A549 (cell line): Measurements from ENCODE around the gene ST6GALNAC5. TPM values are rescaled to one million over a fixed set of nuclear protein-coding genes. Genes with fewer than 3 reads are reported as not detected.
A peak's percentile ranks its signal among the peaks of the same experiment; 100 is the strongest.

Experiments used
- ATAC-seq, 2 experiments: fragments of 200-7000 bp in 1 of 2; fragments of >200 bp in 1 of 2; cut with Nextera tagmentation in 1 of 2; cut with Tn5 transposase in 1 of 2; 3 replicates each; pipeline versions ENCODE4 v1.8.0 to v1.9.1; 2018 to 2020; ENCODE audit warnings: mild to moderate bottlenecking in 1 of 2, moderate library complexity in 1 of 2
- CTCF ChIA-PET: fragments of 300-600 bp; sonication (Branson Sonifier 250); formaldehyde crosslinking; extraction: SDS; loops from one replicate; lab custom pipeline; 2021; ENCODE audit warnings: antibody characterized with exemption, inconsistent platforms; lab: Yijun Ruan, JAX
- POLR2A ChIA-PET: fragments of 350-600 bp; formaldehyde crosslinking; extraction: SDS; loops from one replicate; lab custom pipeline; 2021; ENCODE audit warnings: antibody characterized with exemption, inconsistent platforms; lab: Yijun Ruan, JAX
- DNase-seq, 2 experiments: peaks; one replicate each; pipeline versions ENCODE4 v3.0.0 to v3.0.0-alpha.2; 2011 to 2016; ENCODE audit warnings: low read depth in 1 of 2, low spot score in 1 of 2
- FAIRE-seq: peaks from 2 replicates; lab custom pipeline; 2011; peaks lifted over from hg19 to GRCh38; lab: Jason Lieb, UNC
- H3K27ac ChIP-seq, 2 experiments: fragments of >200 bp; sonication (Bioruptor Twin); formaldehyde crosslinking; 3 replicates each; pipeline ENCODE4 v1.5.1; 2016 to 2017
- H3K4me1 ChIP-seq: fragments of >200 bp; sonication (Bioruptor Twin); formaldehyde crosslinking; 3 replicates; pipeline ENCODE4 v1.6.1; 2016
- H3K4me2 ChIP-seq: fragments of >200 bp; sonication (Bioruptor Twin); formaldehyde crosslinking; 3 replicates; pipeline ENCODE4 v1.6.1; 2016
- H3K4me3 ChIP-seq: fragments of >200 bp; sonication (Bioruptor Twin); formaldehyde crosslinking; 3 replicates; pipeline ENCODE4 v1.5.1; 2016
- H3K9me3 ChIP-seq: fragments of >200 bp; sonication (Bioruptor Twin); formaldehyde crosslinking; 3 replicates; pipeline ENCODE4 v1.6.1; 2016
- ATOH8 ChIP-seq: fragments of 250-450 bp; sonication (Bioruptor Pico); IDR thresholded peaks from 2 replicates; pipeline ENCODE4 v1.5.0; 2020; ENCODE audit warnings: low read depth, mild to moderate bottlenecking, moderate library complexity
- CBX2 ChIP-seq: fragments of 200-600 bp; sonication (generic); IDR thresholded peaks from 2 replicates; pipeline ENCODE4 v1.6.1; 2016; ENCODE audit warnings: low read depth, mild to moderate bottlenecking, borderline replicate concordance
- CEBPB ChIP-seq, 2 experiments: fragments of >200 bp in 1 of 2; sonication (Bioruptor Twin) in 1 of 2; formaldehyde crosslinking in 1 of 2; IDR thresholded peaks; 2 replicates each; pipeline ENCODE4 v1.6.1; 2012 to 2016
- EHF ChIP-seq: fragments of 250-450 bp; sonication (Bioruptor Pico); IDR thresholded peaks from 2 replicates; pipeline ENCODE4 v1.5.0; 2020; ENCODE audit warnings: mild to moderate bottlenecking
- EP300 ChIP-seq, 2 experiments: fragments of >200 bp; sonication (Bioruptor Twin); formaldehyde crosslinking; IDR thresholded peaks; 2 replicates in 1 of 2; 3 replicates in 1 of 2; pipeline ENCODE4 v1.6.1; 2016 to 2017
- ESRRA ChIP-seq: fragments of 150-350 bp; IDR thresholded peaks from 2 replicates; pipeline ENCODE4 v1.6.1; 2014; ENCODE audit warnings: mild to moderate bottlenecking, low read length, borderline replicate concordance
- FOSL2 ChIP-seq, 2 experiments: fragments of 450-650 bp in 1 of 2; fragments of >200 bp in 1 of 2; sonication (Bioruptor Twin) in 1 of 2; formaldehyde crosslinking; IDR thresholded peaks; 2 replicates each; pipeline versions ENCODE4 v1.5.0 to v1.6.1; 2016 to 2020; ENCODE audit warnings: mild to moderate bottlenecking in 1 of 2, moderate library complexity in 1 of 2
- HDAC2 ChIP-seq: fragments of 200-600 bp; sonication (generic); IDR thresholded peaks from 2 replicates; pipeline ENCODE4 v1.6.1; 2016
- HOXA7 ChIP-seq: fragments of 250-450 bp; sonication (Bioruptor Pico); IDR thresholded peaks from 2 replicates; pipeline ENCODE4 v1.5.0; 2020; ENCODE audit warnings: mild to moderate bottlenecking, moderate library complexity
- HOXB13 ChIP-seq: fragments of 250-450 bp; sonication (Bioruptor Pico); IDR thresholded peaks from 2 replicates; pipeline ENCODE4 v1.5.0; 2020; ENCODE audit warnings: low read depth, mild to moderate bottlenecking, moderate library complexity
- HOXB5 ChIP-seq: fragments of 250-450 bp; sonication (Bioruptor Pico); IDR thresholded peaks from 2 replicates; pipeline ENCODE4 v1.5.0; 2020; ENCODE audit warnings: mild to moderate bottlenecking, moderate library complexity
- JUNB ChIP-seq: fragments of >200 bp; sonication (Bioruptor Twin); formaldehyde crosslinking; IDR thresholded peaks from 2 replicates; pipeline ENCODE4 v1.6.1; 2016
- NPAS2 ChIP-seq: fragments of 250-450 bp; sonication (Bioruptor Pico); IDR thresholded peaks from 2 replicates; pipeline ENCODE4 v1.8.0; 2022; ENCODE audit warnings: mild to moderate bottlenecking, moderate library complexity, borderline replicate concordance
- PHF8 ChIP-seq: fragments of 200-600 bp; sonication (generic); IDR thresholded peaks from 2 replicates; pipeline ENCODE4 v1.6.1; 2016; ENCODE audit warnings: low read depth, mild to moderate bottlenecking, antibody characterized with exemption, moderate library complexity, borderline replicate concordance
- RAD21 ChIP-seq, 2 experiments: fragments of >200 bp in 1 of 2; sonication (Bioruptor Twin) in 1 of 2; formaldehyde crosslinking in 1 of 2; IDR thresholded peaks in 1 of 2; conservative IDR thresholded peaks in 1 of 2; 2 replicates in 1 of 2; 3 replicates in 1 of 2; pipeline ENCODE4 v1.6.1; 2012 to 2018; ENCODE audit warnings: inconsistent platforms in 1 of 2
- SMC3 ChIP-seq: fragments of >200 bp; sonication (Bioruptor Twin); formaldehyde crosslinking; IDR thresholded peaks from 3 replicates; pipeline ENCODE4 v1.6.1; 2018; ENCODE audit warnings: inconsistent platforms
- SREBF2 ChIP-seq: fragments of 450-650 bp; IDR thresholded peaks from 2 replicates; pipeline ENCODE4 v1.6.1; 2014; ENCODE audit warnings: mild to moderate bottlenecking, moderate library complexity
- TFCP2L1 ChIP-seq: fragments of 250-450 bp; sonication (Bioruptor Pico); IDR thresholded peaks from 2 replicates; pipeline ENCODE4 v1.5.0; 2021; ENCODE audit warnings: mild to moderate bottlenecking
- WGBS: methylation state at CpG from one replicate; pipeline ENCODE4 v1.1.6; 2017; ENCODE audit errors: missing lambda C conversion rate; 5-methylcytosine and 5-hydroxymethylcytosine counted together
- polyA plus RNA-seq, 4 experiments: library from polyadenylated mRNA; depleted of rRNA in 3 of 4; stranded (reverse); fragments of >200 nt; fragmentation: RNase III in 1 of 4; extraction: RNeasy Plus Mini Kit Qiagen cat#74134 plus additional on column Dnase treatment in 1 of 4; gene quantifications; 2 replicates in 3 of 4; 3 replicates in 1 of 4; pipeline ENCODE4 v1.2.3, GENCODE V29; 2011 to 2017
- TF ChIP-seq, protein P1 (sequence below): fragments of >200 bp; sonication (Bioruptor Twin); formaldehyde crosslinking; IDR thresholded peaks from 3 replicates; pipeline ENCODE4 v1.5.1; 2016
- TF ChIP-seq, protein P2 (sequence below): IDR thresholded peaks from 2 replicates; pipeline ENCODE4 v1.6.1; 2012

ST6GALNAC5 gene
- polyA plus RNA-seq, 2 of the 4 experiments (the other 2 are of a cell fraction) = not detected

DNA sequence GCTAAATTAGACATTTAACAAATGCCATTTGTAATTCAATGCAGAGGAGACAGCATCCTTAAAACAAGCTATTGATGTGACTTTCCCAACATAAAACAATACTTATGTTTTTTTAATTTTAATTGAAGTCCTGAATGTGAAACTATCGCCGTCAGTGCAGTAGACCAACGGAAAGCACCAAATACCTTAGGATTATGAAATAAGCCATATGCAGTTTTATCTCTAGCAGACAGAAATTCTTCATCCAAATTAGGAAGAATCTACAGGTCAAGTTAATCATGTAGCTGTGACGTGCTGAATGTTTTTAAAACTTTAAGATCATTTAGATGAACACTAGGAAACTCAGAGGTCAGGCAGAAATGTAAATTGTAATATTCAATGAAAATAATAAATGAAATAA is 714 bp upstream of the ST6GALNAC5 start:
- POLR2A ChIA-PET = no interaction called here
- Histone ChIP-seq H3K4me1 (0 out of 3 replicates have a peak, but pooled peaks cover 4% of the 10 kb centered on the region), H3K4me2 (no peak overlapping the region), H3K9me3 (no peaks in the 10 kb centered on the region), H3K4me3 (no peak overlapping the region), H3K27ac (no peak overlapping the region)
- no peak for TF ChIP-seq NPAS2 (CRISPR knock-in tag)
- TF ChIP-seq EHF (CRISPR knock-in tag) = no peak
- no peak for TF ChIP-seq HOXB13
- no peak for TF ChIP-seq RAD21 (conservative IDR thresholded peaks at IDR 0.05 in 1 of 2, IDR thresholded peaks at IDR 0.05 in 1 of 2)
- TF ChIP-seq, protein P1, sequence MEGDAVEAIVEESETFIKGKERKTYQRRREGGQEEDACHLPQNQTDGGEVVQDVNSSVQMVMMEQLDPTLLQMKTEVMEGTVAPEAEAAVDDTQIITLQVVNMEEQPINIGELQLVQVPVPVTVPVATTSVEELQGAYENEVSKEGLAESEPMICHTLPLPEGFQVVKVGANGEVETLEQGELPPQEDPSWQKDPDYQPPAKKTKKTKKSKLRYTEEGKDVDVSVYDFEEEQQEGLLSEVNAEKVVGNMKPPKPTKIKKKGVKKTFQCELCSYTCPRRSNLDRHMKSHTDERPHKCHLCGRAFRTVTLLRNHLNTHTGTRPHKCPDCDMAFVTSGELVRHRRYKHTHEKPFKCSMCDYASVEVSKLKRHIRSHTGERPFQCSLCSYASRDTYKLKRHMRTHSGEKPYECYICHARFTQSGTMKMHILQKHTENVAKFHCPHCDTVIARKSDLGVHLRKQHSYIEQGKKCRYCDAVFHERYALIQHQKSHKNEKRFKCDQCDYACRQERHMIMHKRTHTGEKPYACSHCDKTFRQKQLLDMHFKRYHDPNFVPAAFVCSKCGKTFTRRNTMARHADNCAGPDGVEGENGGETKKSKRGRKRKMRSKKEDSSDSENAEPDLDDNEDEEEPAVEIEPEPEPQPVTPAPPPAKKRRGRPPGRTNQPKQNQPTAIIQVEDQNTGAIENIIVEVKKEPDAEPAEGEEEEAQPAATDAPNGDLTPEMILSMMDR = no peak
- no peak for TF ChIP-seq EP300 (IDR thresholded peaks at IDR 0.05)
- no peak for TF ChIP-seq SMC3
- no peak for TF ChIP-seq ATOH8 (CRISPR knock-in tag)
- TF ChIP-seq FOSL2 (IDR thresholded peaks at IDR 0.05) = no peak
- no peak for TF ChIP-seq FOSL2 (CRISPR knock-in tag; IDR thresholded peaks at IDR 0.05)
- no peak for TF ChIP-seq CEBPB (IDR thresholded peaks at IDR 0.05)
- TF ChIP-seq CBX2 = no peak
- no peak for TF ChIP-seq PHF8
- TF ChIP-seq, protein P2, sequence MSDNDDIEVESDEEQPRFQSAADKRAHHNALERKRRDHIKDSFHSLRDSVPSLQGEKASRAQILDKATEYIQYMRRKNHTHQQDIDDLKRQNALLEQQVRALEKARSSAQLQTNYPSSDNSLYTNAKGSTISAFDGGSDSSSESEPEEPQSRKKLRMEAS = no peak
- no peak for TF ChIP-seq HOXA7 (CRISPR knock-in tag)
- TF ChIP-seq ESRRA = no peak
- TF ChIP-seq HOXB5 (CRISPR knock-in tag) = no peak
- no peak for TF ChIP-seq HDAC2
- no peak for TF ChIP-seq SREBF2
- no peak for TF ChIP-seq TFCP2L1 (CRISPR knock-in tag)
- CTCF ChIA-PET = no interaction called here
- ATAC-seq = no peak
- no peak for FAIRE-seq
- DNase-seq = no peak
- 85% methylated on average over 4 of the region's 4 CpGs for WGBS

DNA sequence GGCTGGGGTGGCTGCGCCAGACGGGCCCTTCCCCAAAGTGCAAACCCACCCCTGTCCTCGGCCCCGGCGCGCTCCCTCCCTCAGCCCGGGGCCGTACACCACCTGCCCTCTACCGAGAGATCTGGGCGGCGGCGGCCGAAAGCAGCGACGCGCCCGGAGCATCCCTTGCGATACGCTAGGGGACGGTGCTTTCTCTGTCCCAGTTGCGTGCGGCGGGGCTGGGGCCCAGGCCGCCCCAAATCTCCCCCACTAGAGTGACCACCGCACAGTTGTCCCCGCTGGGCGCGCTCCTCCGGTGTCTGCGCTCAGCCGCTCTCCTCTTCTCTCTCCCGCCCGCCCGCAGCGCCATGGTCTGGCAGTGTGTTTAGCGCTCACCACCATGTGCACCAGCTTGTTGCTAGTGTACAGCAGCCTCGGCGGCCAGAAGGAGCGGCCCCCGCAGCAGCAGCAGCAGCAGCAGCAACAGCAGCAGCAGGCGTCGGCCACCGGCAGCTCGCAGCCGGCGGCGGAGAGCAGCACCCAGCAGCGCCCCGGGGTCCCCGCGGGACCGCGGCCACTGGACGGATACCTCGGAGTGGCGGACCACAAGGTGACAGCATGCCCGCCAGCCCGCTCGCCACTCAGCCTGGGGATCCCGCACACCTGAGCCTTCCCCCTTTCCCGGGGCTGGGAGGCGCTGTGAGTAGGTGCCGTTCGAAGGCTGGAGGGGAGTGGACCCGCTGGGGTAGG is 1.0 kb downstream of the ST6GALNAC5 start:
- 10% methylated on average over 3 of the region's 65 CpGs for WGBS

More for the DNA sequence above, 1.0 kb downstream of the ST6GALNAC5 start:
- no peak overlapping the region for H3K27ac ChIP-seq
- TF ChIP-seq, protein P1 = peak; percentile 9; the same call in 1 of the 3 replicates
- no peak for TF ChIP-seq JUNB
- CTCF ChIA-PET = no interaction called here
- H3K4me2 ChIP-seq = peak overlapping the region; percentile 87
- FAIRE-seq = no peak
- H3K4me1 ChIP-seq = 0 out of 3 replicates have a peak, but pooled peaks cover 4% of the 10 kb centered on the region
- peak overlapping the region; percentile 41 for H3K4me3 ChIP-seq
- H3K9me3 ChIP-seq = no peaks in the 10 kb centered on the region
- ATAC-seq = peak; percentile 95
- DNase-seq = peak; percentile 14 to 37
- POLR2A ChIA-PET = no interaction called here
